K562 (cell line): ENCODE data around the gene IL17RA. TPM values are rescaled to one million over a fixed set of nuclear protein-coding genes. Genes with fewer than 3 reads are reported as not detected.

ENCODE experiments used
- ATAC-seq: fragments of 200-7000 bp; cut with Tn5 transposase; 3 replicates; pipeline ENCODE4 v1.9.1; 2020; ENCODE audit warnings: moderate library complexity
- BruUV-seq: library from RNA; stranded (reverse); fragments of 400-500 nt; replicated peaks from 2 replicates; lab custom pipeline; 2021; lab: Mats Ljungman, UMichigan
- CTCF ChIA-PET: fragments of 300-600 bp; formaldehyde crosslinking; extraction: SDS; loops from one replicate; lab custom pipeline; 2021; ENCODE audit warnings: low intra/inter-chr PET ratio; lab: Yijun Ruan, JAX
- POLR2A ChIA-PET: fragments of 300-600, 350-650 bp; sonication (Branson Sonifier 250); formaldehyde crosslinking; extraction: SDS; loops from one replicate; lab custom pipeline; 2021; ENCODE audit warnings: antibody characterized with exemption, inconsistent platforms; lab: Yijun Ruan, JAX
- DNase-seq, 4 experiments: peaks; one replicate each; pipeline versions ENCODE4 v3.0.0 to v3.0.0-alpha.2; 2011 to 2018; ENCODE audit warnings: low spot score in 3 of 4, mixed read lengths in 3 of 4; ENCODE audit errors: extremely low read depth in 1 of 4
- FAIRE-seq: peaks from 2 replicates; lab custom pipeline; 2011; peaks lifted over from hg19 to GRCh38; lab: Jason Lieb, UNC
- H2AFZ ChIP-seq: 2 replicates; pipeline ENCODE4 v1.6.0; 2011; ENCODE audit warnings: low read depth, low read length, control low read depth, inconsistent platforms
- H3K27ac ChIP-seq: fragments of 200-600 bp; 3 replicates; pipeline ENCODE4 v1.8.0; 2011; ENCODE audit warnings: low read depth, mild to moderate bottlenecking, control low read depth, inconsistent platforms, low read length, moderate library complexity, mixed read lengths; ENCODE audit errors: extremely low read depth
- H3K27me3 ChIP-seq, 2 experiments: fragments of 300-600 bp in 1 of 2; 2 replicates in 1 of 2; 3 replicates in 1 of 2; pipeline versions ENCODE4 v1.6.0 to v1.8.0; 2011; ENCODE audit warnings: inconsistent platforms in 2 of 2, low read length in 2 of 2, mild to moderate bottlenecking in 1 of 2, mixed read lengths in 1 of 2, moderate library complexity in 1 of 2; ENCODE audit not compliant: control insufficient read depth in 2 of 2, insufficient read depth in 2 of 2
- H3K36me3 ChIP-seq: fragments of 300-600 bp; 3 replicates; pipeline ENCODE4 v1.8.0; 2011; ENCODE audit warnings: mild to moderate bottlenecking, low read length, inconsistent platforms; ENCODE audit not compliant: control insufficient read depth, insufficient read depth
- H3K4me1 ChIP-seq, 2 experiments: fragments of 200-600 bp in 1 of 2; replicated peaks in 1 of 2; 2 replicates in 1 of 2; 3 replicates in 1 of 2; pipeline versions ENCODE4 v1.5.1 to v1.8.0; 2011; ENCODE audit warnings: inconsistent platforms in 2 of 2, low read length in 2 of 2, mild to moderate bottlenecking in 1 of 2, mixed read lengths in 1 of 2, moderate library complexity in 1 of 2; ENCODE audit not compliant: control insufficient read depth in 2 of 2, insufficient read depth in 2 of 2
- H3K4me2 ChIP-seq: 2 replicates; pipeline ENCODE4 v1.6.1; 2011; ENCODE audit warnings: low read length, control low read depth, inconsistent platforms, mixed read lengths; ENCODE audit not compliant: insufficient read depth
- H3K4me3 ChIP-seq: fragments of 200-600 bp; sonication (generic), shearing (Covaris generic); 2 replicates; pipeline ENCODE4 v1.5.1; 2016; ENCODE audit warnings: control low read depth, inconsistent platforms
- H3K79me2 ChIP-seq: fragments of 200-600 bp; 3 replicates; pipeline ENCODE4 v1.8.0; 2011; ENCODE audit warnings: low read length, inconsistent platforms; ENCODE audit not compliant: control insufficient read depth, insufficient read depth
- H3K9ac ChIP-seq, 2 experiments: 2 replicates each; pipeline versions ENCODE4 v1.6.0 to v1.6.1; 2011; ENCODE audit warnings: low read depth in 2 of 2, low read length in 2 of 2, control low read depth in 1 of 2, inconsistent platforms in 1 of 2, mild to moderate bottlenecking in 1 of 2, mixed read lengths in 1 of 2; ENCODE audit not compliant: insufficient read depth in 1 of 2
- H3K9me1 ChIP-seq: one replicate; pipeline ENCODE4 v1.6.0; 2011; ENCODE audit warnings: inconsistent platforms, mild to moderate bottlenecking, low read length, moderate library complexity; ENCODE audit not compliant: control insufficient read depth, insufficient read depth
- H3K9me3 ChIP-seq: replicated peaks from 2 replicates; pipeline ENCODE4 v1.5.1; 2011; ENCODE audit warnings: low read depth, low read length, inconsistent platforms; ENCODE audit not compliant: control insufficient read depth, insufficient read depth
- H4K20me1 ChIP-seq: replicated peaks from 2 replicates; pipeline ENCODE4 v1.6.1; 2011; ENCODE audit warnings: low read length, inconsistent platforms, mixed read lengths; ENCODE audit not compliant: control insufficient read depth, insufficient read depth
- BACH1 ChIP-seq: fragments of 200-800 bp; sonication (Bioruptor generic); IDR thresholded peaks from 2 replicates; pipeline ENCODE4 v1.6.1; 2016; ENCODE audit warnings: missing genetic modification characterization, missing compliant biosample characterization
- CHAMP1 ChIP-seq: fragments of 450-650 bp; IDR thresholded peaks from 2 replicates; pipeline ENCODE4 v1.6.1; 2016; ENCODE audit warnings: mild to moderate bottlenecking
- GABPB2 ChIP-seq: fragments of 250-450 bp; sonication (Bioruptor Pico); conservative IDR thresholded peaks from 2 replicates; pipeline ENCODE4 v1.5.1; 2021; ENCODE audit warnings: mild to moderate bottlenecking
- GMEB1 ChIP-seq: fragments of 250-450 bp; sonication (Bioruptor Pico); IDR thresholded peaks from 2 replicates; pipeline ENCODE4 v1.4.0; 2020; ENCODE audit warnings: mild to moderate bottlenecking
- HCFC1 ChIP-seq: IDR thresholded peaks from 2 replicates; pipeline ENCODE4 v1.6.1; 2012; ENCODE audit warnings: low read depth, low read length, improper control_type of control experiment
- WGBS: fragments of 100-300 bp; shearing (Covaris generic); methylation state at CpG from one replicate; pipeline ENCODE4 v1.1.6; 2016; ENCODE audit warnings: low coverage, mixed read lengths; ENCODE audit not compliant: insufficient coverage; ENCODE audit errors: missing lambda C conversion rate; 5-methylcytosine and 5-hydroxymethylcytosine counted together
- in situ Hi-C: fragments of 300-500 bp; cut with MboI; formaldehyde crosslinking; loops from 4 replicates; pipeline ENCODE4 v1.15.0; 2018; ENCODE audit warnings: inconsistent platforms, mixed read lengths
- intact Hi-C: fragments of 100-400 bp; cut with micrococcal nuclease; formaldehyde crosslinking; loops from 2 replicates; pipeline ENCODE4 v1.14.2; 2022
- polyA plus RNA-seq, 8 experiments: library from polyadenylated mRNA; depleted of rRNA in 4 of 8; stranded (reverse) in 5 of 8; unstranded in 3 of 8; fragments of >200 nt; fragmentation: Nextera tagmentation in 2 of 8; fragmentation: Illumina TruSeq in 1 of 8; extraction: Ambion mirVana in 2 of 8; extraction: Trizol in 1 of 8; gene quantifications; 2 replicates each; pipeline versions ENCODE4 v1.2.1 to v1.2.3, GENCODE V29; 2011 to 2014; ENCODE audit warnings: inconsistent platforms in 1 of 8, missing spikeins in 1 of 8
- total RNA-seq, 7 experiments: library from RNA; depleted of rRNA in 6 of 7; stranded (reverse); fragments of >200 nt in 6 of 7; fragmentation: Illumina TruSeq in 2 of 7; extraction: Trizol in 2 of 7; gene quantifications; 2 replicates each; pipeline versions ENCODE4 v1.2.1 to v1.2.3, GENCODE V29; 2011 to 2021; ENCODE audit warnings: low replicate concordance in 1 of 7

Gene IL17RA
- total and polyA plus RNA-seq, 9 of the 15 experiments (the other 6 are each of a cell fraction or from before 2014, with no cell fraction given), result 0.17 to 11.8 (median 3.7) TPM

- TF ChIP-seq GMEB1 (CRISPR knock-in tag), result no peak
- no peak for TF ChIP-seq HCFC1
Measured at GRCh38 chr22:17108256-17109112, 23.7 kb downstream of the IL17RA start (continued).

DNA sequence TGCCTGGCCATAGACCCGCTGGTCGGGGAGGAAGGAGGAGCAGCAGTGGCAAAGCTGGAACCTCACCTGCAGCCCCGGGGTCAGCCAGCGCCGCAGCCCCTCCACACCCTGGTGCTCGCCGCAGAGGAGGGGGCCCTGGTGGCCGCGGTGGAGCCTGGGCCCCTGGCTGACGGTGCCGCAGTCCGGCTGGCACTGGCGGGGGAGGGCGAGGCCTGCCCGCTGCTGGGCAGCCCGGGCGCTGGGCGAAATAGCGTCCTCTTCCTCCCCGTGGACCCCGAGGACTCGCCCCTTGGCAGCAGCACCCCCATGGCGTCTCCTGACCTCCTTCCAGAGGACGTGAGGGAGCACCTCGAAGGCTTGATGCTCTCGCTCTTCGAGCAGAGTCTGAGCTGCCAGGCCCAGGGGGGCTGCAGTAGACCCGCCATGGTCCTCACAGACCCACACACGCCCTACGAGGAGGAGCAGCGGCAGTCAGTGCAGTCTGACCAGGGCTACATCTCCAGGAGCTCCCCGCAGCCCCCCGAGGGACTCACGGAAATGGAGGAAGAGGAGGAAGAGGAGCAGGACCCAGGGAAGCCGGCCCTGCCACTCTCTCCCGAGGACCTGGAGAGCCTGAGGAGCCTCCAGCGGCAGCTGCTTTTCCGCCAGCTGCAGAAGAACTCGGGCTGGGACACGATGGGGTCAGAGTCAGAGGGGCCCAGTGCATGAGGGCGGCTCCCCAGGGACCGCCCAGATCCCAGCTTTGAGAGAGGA lies 24.5 kb downstream of the IL17RA start:
- CTCF ChIA-PET, result no interaction called here

More for the DNA sequence above, 24.5 kb downstream of the IL17RA start:
- 89% methylated on average over 38 of the region's 42 CpGs for WGBS
- FAIRE-seq (no peak), ATAC-seq (no peak), DNase-seq (no peak)
- Histone ChIP-seq H3K27ac (no peak overlapping the region), H3K4me2 (no peak overlapping the region), H3K9me3 (no peaks in the 10 kb centered on the region), H3K27me3 (peaks cover 3 to 13% of the 10 kb centered on the region in 2 experiments; a peak in 4 of 5 replicates), H3K4me3 (no peak overlapping the region), H3K9ac (no peak overlapping the region), H3K36me3 (peaks cover 18% of the 10 kb centered on the region; the same call in 1 of the 3 replicates), H3K4me1 (peaks cover 0 to 4% of the 10 kb centered on the region in 2 experiments; a peak in 1 of 5 replicates), H3K79me2 (no peaks in the 10 kb centered on the region), H4K20me1 (peaks cover 6% of the 10 kb centered on the region; the same call in 1 of the 2 replicates), H2AFZ (no peak overlapping the region), H3K9me1 (no peaks in the 10 kb centered on the region)
- TF ChIP-seq BACH1 (tag) (no peak), CHAMP1 (no peak), GABPB2 (CRISPR knock-in tag) (no peak)
- intact Hi-C loops, result no loop called here
- in situ Hi-C loops, result no loop called here
- POLR2A ChIA-PET, result interaction anchor here (3.5 kb wide), 1 partner anchor 11 kb away, joined by 18 read pairs; no protein-coding TSS in a partner anchor
- BruUV-seq, result no TSS peak
